GM21423 (cell line): ENCODE measurements around the gene LCE1E.

Experiments
- ATAC-seq: cut with Tn5 transposase; IDR thresholded peaks from one replicate; pipeline ENCODE4 v1.9.1; 2021; ENCODE audit warnings: mild to moderate bottlenecking, moderate library complexity; ENCODE audit not compliant: unreplicated experiment

The LCE1E gene

GRCh38 chr1:152786077-152786476, at the start of gene LCE1E:
TSS of gene LCE1E (plus strand) at chr1:152786257. CDS start at chr1:152787300, 1,043 bp downstream.
- ATAC-seq = no peak

GRCh38 chr1:152737997-152738396, 48.1 kb upstream of the LCE1E start:
- ATAC-seq = no peak

- ATAC-seq = no peak
Measured at GRCh38 chr1:152739841-152740240, 46.2 kb upstream of the LCE1E start.

GRCh38 chr1:152741656-152742055, 44.4 kb upstream of the LCE1E start:
- ATAC-seq = no peak

GRCh38 chr1:152743371-152744145, 42.5 kb upstream of the LCE1E start:
- ATAC-seq = no peak

GRCh38 chr1:152745289-152745704, 40.8 kb upstream of the LCE1E start:
- no peak for ATAC-seq

GRCh38 chr1:152745765-152746444, 40.2 kb upstream of the LCE1E start:
- ATAC-seq = no peak

GRCh38 chr1:152747831-152748230, 38.2 kb upstream of the LCE1E start:
- no peak for ATAC-seq

GRCh38 chr1:152752225-152752624, 33.8 kb upstream of the LCE1E start:
- no peak for ATAC-seq

GRCh38 chr1:152753586-152753985, 32.5 kb upstream of the LCE1E start:
- ATAC-seq = no peak

GRCh38 chr1:152756872-152757271, 29.2 kb upstream of the LCE1E start:
- no peak for ATAC-seq

GRCh38 chr1:152757747-152758146, 28.3 kb upstream of the LCE1E start, which contains the start of gene KPRP:
TSS of gene KPRP (plus strand) at chr1:152758025. CDS start at chr1:152759589, 1,564 bp downstream.
- no peak for ATAC-seq

GRCh38 chr1:152758636-152759035, 27.4 kb upstream of the LCE1E start:
- ATAC-seq = no peak

GRCh38 chr1:152759453-152760173, 26.4 kb upstream of the LCE1E start:
- no peak for ATAC-seq

- no peak for ATAC-seq
Measured at GRCh38 chr1:152760551-152761190, 25.4 kb upstream of the LCE1E start.

GRCh38 chr1:152761609-152762213, 24.3 kb upstream of the LCE1E start:
- ATAC-seq = no peak

GRCh38 chr1:152768847-152769533, 17.1 kb upstream of the LCE1E start:
- ATAC-seq = no peak

GRCh38 chr1:152770411-152770810, 15.6 kb upstream of the LCE1E start:
- no peak for ATAC-seq

- ATAC-seq = no peak
Measured at GRCh38 chr1:152774875-152775274, 11.2 kb upstream of the LCE1E start, which contains the start of gene LCE1F. TSS of gene LCE1F (plus strand) at chr1:152775140. CDS start at chr1:152776372, 1,232 bp downstream.

GRCh38 chr1:152776361-152776760, 9.7 kb upstream of the LCE1E start:
- ATAC-seq = no peak
